Parathyroid adenoma (tissue), 2 donors: Measurements from ENCODE around the gene ABAT.

Experiments
- H2AFZ ChIP-seq: fragments of 300-600 bp; sonication (generic); one replicate; pipeline ENCODE4 v1.7.0; 2017; ENCODE audit warnings: antibody characterized with exemption, mild to moderate bottlenecking
- H3K27ac ChIP-seq: fragments of 300-600 bp; sonication (generic); one replicate; pipeline ENCODE4 v1.7.0; 2017
- H3K27me3 ChIP-seq: fragments of 300-600 bp; sonication (generic); one replicate; pipeline ENCODE4 v1.7.0; 2017; ENCODE audit warnings: low read length; ENCODE audit not compliant: control insufficient read depth, insufficient read depth
- H3K36me3 ChIP-seq: fragments of 300-600 bp; sonication (generic); one replicate; pipeline ENCODE4 v1.7.0; 2017; ENCODE audit warnings: low read length; ENCODE audit not compliant: control insufficient read depth, insufficient read depth
- H3K4me1 ChIP-seq: fragments of 300-600 bp; sonication (generic); one replicate; pipeline ENCODE4 v1.7.0; 2017; ENCODE audit warnings: control low read depth
- H3K4me2 ChIP-seq: fragments of 300-600 bp; sonication (generic); one replicate; pipeline ENCODE4 v1.7.0; 2017; ENCODE audit warnings: low read length
- H3K4me3 ChIP-seq: fragments of 300-600 bp; sonication (generic); one replicate; pipeline ENCODE4 v1.7.0; 2017; ENCODE audit warnings: low read depth, low read length
- H3K79me2 ChIP-seq: fragments of 300-600 bp; sonication (generic); one replicate; pipeline ENCODE4 v1.7.0; 2017; ENCODE audit warnings: control low read depth
- H3K9ac ChIP-seq: fragments of 300-600 bp; sonication (generic); one replicate; pipeline ENCODE4 v1.7.0; 2017; ENCODE audit warnings: mild to moderate bottlenecking
- H3K9me3 ChIP-seq: fragments of 300-600 bp; sonication (generic); one replicate; pipeline ENCODE4 v1.7.0; 2017; ENCODE audit warnings: low read length; ENCODE audit not compliant: control insufficient read depth
- TF ChIP-seq, protein P1 (sequence below): fragments of 300-600 bp; sonication (generic); IDR thresholded peaks from one replicate; pipeline ENCODE4 v1.7.0; 2017; ENCODE audit warnings: antibody characterized with exemption, mild to moderate bottlenecking
- donor health status: primary hyperparathyroidism.

ABAT gene

DNA sequence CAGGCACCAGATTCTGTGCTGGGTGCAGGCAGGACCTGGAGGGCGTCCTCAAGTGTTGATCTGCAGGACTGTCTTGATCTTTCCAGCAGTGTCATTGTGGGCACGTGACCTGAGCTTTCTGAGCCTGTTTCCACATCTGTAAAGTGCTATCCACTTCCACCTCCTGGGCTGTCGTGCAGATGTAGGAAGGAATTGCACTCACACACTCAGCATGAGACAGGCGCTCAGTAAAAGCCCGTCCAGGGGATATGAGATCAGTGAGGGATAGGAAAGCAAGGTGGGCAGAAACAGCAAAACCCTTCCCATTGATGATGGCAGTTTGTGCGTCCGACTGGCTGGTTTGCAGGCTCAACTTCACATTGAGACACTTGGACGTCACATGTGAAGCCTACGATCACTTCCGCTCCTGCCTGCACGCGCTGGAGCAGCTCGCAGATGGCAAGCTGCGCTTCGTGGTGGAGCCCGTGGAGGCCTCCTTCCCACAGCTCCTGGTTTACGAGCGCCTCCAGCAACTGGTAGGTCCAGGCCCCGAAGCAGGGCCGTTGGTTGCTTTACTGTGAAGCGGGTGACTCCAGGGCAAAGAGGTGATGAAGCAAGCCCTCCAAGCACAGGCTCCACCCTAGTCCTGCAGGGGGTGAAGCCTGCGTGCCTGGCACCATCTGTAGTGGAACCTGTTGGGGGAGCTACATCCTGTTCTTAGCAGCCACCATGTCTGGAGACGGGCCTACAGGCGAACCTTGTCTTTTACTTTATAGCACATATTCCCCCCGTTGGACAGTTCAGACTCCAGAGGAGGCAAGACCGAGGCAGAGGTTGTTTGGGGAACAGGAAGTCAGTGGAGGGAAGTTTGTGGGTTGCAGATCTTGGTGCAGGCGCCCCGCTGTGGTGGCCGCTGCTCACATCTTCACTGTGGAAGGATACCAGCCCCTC, 29.9 kb upstream of the ABAT start:
- Histone ChIP-seq H3K27me3 (no peaks in the 10 kb centered on the region), H3K36me3 (no peaks in the 10 kb centered on the region), H3K79me2 (no peaks in the 10 kb centered on the region), H3K4me3 (no peak overlapping the region), H3K4me2 (no peak overlapping the region), H3K9me3 (no peaks in the 10 kb centered on the region), H3K4me1 (no peaks in the 10 kb centered on the region), H2AFZ (no peak overlapping the region), H3K27ac (no peak overlapping the region), H3K9ac (no peak overlapping the region)
- TF ChIP-seq, protein P1, sequence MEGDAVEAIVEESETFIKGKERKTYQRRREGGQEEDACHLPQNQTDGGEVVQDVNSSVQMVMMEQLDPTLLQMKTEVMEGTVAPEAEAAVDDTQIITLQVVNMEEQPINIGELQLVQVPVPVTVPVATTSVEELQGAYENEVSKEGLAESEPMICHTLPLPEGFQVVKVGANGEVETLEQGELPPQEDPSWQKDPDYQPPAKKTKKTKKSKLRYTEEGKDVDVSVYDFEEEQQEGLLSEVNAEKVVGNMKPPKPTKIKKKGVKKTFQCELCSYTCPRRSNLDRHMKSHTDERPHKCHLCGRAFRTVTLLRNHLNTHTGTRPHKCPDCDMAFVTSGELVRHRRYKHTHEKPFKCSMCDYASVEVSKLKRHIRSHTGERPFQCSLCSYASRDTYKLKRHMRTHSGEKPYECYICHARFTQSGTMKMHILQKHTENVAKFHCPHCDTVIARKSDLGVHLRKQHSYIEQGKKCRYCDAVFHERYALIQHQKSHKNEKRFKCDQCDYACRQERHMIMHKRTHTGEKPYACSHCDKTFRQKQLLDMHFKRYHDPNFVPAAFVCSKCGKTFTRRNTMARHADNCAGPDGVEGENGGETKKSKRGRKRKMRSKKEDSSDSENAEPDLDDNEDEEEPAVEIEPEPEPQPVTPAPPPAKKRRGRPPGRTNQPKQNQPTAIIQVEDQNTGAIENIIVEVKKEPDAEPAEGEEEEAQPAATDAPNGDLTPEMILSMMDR: no peak

DNA sequence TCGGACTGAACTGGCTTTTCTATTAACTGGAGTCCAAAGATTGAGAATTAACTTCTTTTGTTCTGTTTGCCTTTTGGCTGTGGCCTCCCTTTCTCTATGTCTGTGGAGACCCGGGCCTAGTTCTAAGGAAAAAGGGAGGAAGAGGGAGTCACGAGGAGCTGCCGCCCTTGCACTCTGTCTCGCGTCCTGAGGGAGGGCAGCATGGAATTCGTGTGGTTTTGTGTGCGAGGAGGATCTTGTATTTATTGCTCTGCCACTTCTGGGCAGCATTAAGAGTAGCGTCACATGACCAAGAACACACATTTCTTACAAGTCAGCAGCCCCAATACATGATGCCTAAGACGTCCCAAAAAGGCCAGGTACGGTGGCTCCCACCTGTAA, 29.3 kb upstream of the ABAT start:
- H3K9ac ChIP-seq: no peak overlapping the region
- no peaks in the 10 kb centered on the region for H3K79me2 ChIP-seq
- no peaks in the 10 kb centered on the region for H3K4me1 ChIP-seq
- no peaks in the 10 kb centered on the region for H3K9me3 ChIP-seq
- TF ChIP-seq, protein P1: no peak
- H3K27me3 ChIP-seq: no peaks in the 10 kb centered on the region
- no peak overlapping the region for H2AFZ ChIP-seq
- H3K27ac ChIP-seq: no peak overlapping the region
- no peak overlapping the region for H3K4me3 ChIP-seq
- no peak overlapping the region for H3K4me2 ChIP-seq
- H3K36me3 ChIP-seq: no peaks in the 10 kb centered on the region

GRCh38 chr16:8645831-8646230, 28.6 kb upstream of the ABAT start:
- Histone ChIP-seq H3K9ac (no peak overlapping the region), H3K79me2 (no peaks in the 10 kb centered on the region), H3K4me3 (no peak overlapping the region), H3K27me3 (no peaks in the 10 kb centered on the region), H2AFZ (no peak overlapping the region), H3K27ac (no peak overlapping the region), H3K36me3 (no peaks in the 10 kb centered on the region), H3K4me2 (no peak overlapping the region), H3K4me1 (no peaks in the 10 kb centered on the region), H3K9me3 (no peaks in the 10 kb centered on the region)
- TF ChIP-seq, protein P1: no peak

DNA sequence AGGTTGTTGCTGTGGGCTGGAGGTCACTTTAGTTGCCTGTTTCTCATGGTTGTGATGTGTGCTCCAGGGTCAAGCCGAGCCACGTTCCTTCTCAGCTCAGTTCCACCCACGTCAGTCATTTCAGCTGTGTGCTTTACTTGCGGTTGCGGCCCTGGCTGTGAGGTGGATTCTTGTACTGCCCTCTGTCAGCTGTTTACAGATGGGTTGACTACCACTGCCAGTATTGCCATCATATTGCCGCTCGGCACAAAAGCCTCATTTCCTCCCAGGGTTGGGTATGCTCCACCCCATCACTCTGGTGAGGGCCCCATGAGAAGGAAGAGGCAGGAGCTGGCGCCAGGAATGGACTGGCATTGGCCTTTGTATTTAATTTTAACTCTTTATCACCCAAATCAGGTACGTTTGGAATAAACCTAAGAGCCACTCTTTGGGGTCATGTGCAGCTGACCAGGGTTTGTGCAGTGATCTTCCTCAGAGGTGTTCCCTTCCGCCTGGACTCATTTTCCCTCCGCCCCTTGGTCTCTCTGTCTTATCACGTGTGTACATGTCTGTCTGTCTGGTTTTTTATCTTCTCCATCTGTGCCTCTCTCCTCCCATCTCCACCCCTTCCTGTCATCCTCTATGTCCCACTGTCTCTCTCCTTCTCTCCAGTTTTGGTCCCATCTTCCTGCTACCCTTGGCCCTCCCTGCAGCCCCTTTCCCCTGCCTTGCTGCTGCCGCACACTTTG, 27.9 kb upstream of the ABAT start:
- H3K36me3 ChIP-seq: no peaks in the 10 kb centered on the region
- H2AFZ ChIP-seq: no peak overlapping the region
- no peaks in the 10 kb centered on the region for H3K9me3 ChIP-seq
- no peaks in the 10 kb centered on the region for H3K79me2 ChIP-seq
- H3K9ac ChIP-seq: no peak overlapping the region
- H3K27me3 ChIP-seq: no peaks in the 10 kb centered on the region
- no peak overlapping the region for H3K4me3 ChIP-seq
- no peak overlapping the region for H3K4me2 ChIP-seq
- TF ChIP-seq, protein P1: no peak
- H3K27ac ChIP-seq: no peak overlapping the region
- no peaks in the 10 kb centered on the region for H3K4me1 ChIP-seq
